Stimulated activated naive CD8-positive, alpha-beta T cell treated with anti-CD3 and anti-CD28 coated beads, Interleukin-15, amount 100 ng/mL, for 72 hours (primary cell): ENCODE results near the gene NPIPB13.
"Not testable (repeated sequence)": the region's sequence is repeated elsewhere in the genome, so short reads cannot be mapped to it uniquely, and the experiment has no call there.

Source experiments
- ATAC-seq: fragments of 150-1000 bp; cut with Tn5 transposase; 2 replicates; pipeline ENCODE4 v1.10.0; 2021; ENCODE audit warnings: mild to moderate bottlenecking, moderate library complexity
- DNase-seq, 2 donors: peaks; one replicate each; pipeline ENCODE4 v3.0.0; 2021 to 2022
- H3K27ac Mint-ChIP-seq, 2 donors: one replicate each; pipeline ENCODE4 v1.8.0; 2022; ENCODE audit warnings: mild to moderate bottlenecking in 2 of 2, mixed read lengths in 2 of 2, moderate library complexity in 2 of 2
- H3K27me3 Mint-ChIP-seq: one replicate; pipeline ENCODE4 v1.8.0; 2022; ENCODE audit warnings: mixed read lengths
- H3K4me1 Mint-ChIP-seq: one replicate; pipeline ENCODE4 v1.8.0; 2022; ENCODE audit warnings: mild to moderate bottlenecking, mixed read lengths
- H3K4me3 Mint-ChIP-seq, 2 donors: one replicate each; pipeline ENCODE4 v1.8.0; 2022; ENCODE audit warnings: mild to moderate bottlenecking in 2 of 2, mixed read lengths in 2 of 2, moderate library complexity in 1 of 2
- H3K9me3 Mint-ChIP-seq, 2 donors: one replicate each; pipeline ENCODE4 v1.8.0; 2022; ENCODE audit warnings: mixed read lengths in 2 of 2

The NPIPB13 gene

DNA sequence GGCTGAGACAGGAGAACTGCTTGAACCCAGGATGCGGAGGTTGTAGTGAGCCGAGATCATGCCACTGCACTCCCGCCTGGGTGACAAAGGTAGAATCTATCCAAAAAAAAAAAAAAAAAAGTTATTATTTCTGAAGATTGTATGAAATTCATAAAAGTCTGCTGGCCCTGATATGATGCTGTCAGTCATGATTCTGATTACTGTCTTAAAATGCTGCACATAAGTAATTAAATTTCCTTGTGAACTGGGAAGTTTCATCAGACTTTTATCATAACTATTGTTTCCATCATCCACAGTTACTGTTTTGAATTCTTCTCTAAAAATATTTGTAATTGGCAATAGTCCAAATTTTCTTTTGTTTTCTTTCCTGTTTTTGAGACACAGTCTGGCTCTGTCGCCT is at the start of gene NPIPB13:
NPIPB13 (minus strand) TSS at position 101 of the 400 bp plus-strand sequence. CDS start 2,906 bp downstream, outside the sequence.
- H3K4me1 Mint-ChIP-seq, H3K27me3 Mint-ChIP-seq, H3K4me3 Mint-ChIP-seq, H3K9me3 Mint-ChIP-seq, ATAC-seq, DNase-seq, H3K27ac Mint-ChIP-seq: not testable (repeated sequence)

DNA sequence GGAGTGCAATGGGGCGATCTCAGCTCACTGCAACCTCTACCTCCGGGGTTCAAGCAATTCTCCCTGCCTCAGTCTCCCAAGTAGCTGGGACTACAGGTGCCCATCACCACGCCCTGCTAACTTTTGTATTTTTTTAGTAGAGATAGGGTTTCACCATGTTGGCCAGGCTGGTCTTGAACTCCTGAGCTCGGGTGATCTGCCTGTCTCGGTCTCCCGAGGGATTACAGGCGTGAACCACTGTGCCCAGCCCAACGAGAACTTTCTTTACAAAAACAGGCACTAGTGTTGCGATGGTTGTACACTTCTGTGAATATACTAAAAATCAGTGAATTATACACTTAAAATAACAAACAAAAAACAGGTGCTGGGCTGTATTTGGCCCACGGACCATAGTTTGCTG is 34.1 kb upstream of the NPIPB13 start:
- not testable (repeated sequence) for H3K4me3 Mint-ChIP-seq, ATAC-seq

DNA sequence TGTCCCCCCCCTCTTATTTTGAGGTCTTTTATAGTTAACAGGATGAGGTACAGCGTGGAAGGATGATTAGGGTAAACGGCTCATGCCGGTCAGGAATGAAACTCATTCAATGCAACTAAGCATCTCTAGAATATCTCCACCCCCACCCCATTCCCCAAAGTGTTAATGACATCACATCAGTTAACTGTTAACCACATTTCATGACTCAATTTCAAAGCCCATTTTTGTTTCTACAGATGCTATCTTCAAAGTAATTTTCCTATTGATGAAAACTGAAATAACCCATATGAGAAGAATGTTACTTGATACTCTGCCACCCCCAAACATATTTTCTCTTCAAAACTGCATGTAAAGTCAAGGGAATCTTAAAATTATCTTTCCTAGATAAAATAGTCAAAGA is 30.2 kb upstream of the NPIPB13 start:
- DNase-seq, H3K4me1 Mint-ChIP-seq, ATAC-seq, H3K4me3 Mint-ChIP-seq, H3K9me3 Mint-ChIP-seq, H3K27ac Mint-ChIP-seq, H3K27me3 Mint-ChIP-seq: not testable (repeated sequence)

More for the DNA sequence above, 34.1 kb upstream of the NPIPB13 start:
- peak in 1 of 2 donors; percentile 6 for DNase-seq
- H3K27me3 Mint-ChIP-seq, H3K27ac Mint-ChIP-seq, H3K9me3 Mint-ChIP-seq, H3K4me1 Mint-ChIP-seq: not testable (repeated sequence)

DNA sequence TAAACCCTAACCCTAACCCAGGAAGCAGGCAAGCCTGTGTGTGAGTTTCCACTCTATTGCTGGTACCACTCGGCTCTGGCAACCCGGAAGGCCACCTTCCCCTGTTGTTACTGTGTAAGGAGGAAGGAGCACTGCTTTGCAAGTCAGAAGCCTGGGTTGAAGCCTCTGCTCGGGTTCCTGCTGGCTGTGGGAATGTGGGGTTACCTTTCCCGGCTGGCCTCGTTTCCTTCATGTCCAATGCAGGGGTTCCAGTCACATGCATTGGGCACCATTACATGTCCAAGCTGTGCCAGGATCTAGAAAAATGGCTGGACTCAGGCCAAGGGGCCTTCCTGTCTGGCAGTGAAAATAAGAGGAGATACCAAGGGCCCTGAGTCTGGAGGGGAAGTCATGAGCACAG is 31.2 kb downstream of the NPIPB13 start:
- peak in 1 of 2 donors; percentile 9 for DNase-seq
- ATAC-seq, H3K9me3 Mint-ChIP-seq, H3K4me3 Mint-ChIP-seq, H3K4me1 Mint-ChIP-seq, H3K27me3 Mint-ChIP-seq, H3K27ac Mint-ChIP-seq: not testable (repeated sequence)

DNA sequence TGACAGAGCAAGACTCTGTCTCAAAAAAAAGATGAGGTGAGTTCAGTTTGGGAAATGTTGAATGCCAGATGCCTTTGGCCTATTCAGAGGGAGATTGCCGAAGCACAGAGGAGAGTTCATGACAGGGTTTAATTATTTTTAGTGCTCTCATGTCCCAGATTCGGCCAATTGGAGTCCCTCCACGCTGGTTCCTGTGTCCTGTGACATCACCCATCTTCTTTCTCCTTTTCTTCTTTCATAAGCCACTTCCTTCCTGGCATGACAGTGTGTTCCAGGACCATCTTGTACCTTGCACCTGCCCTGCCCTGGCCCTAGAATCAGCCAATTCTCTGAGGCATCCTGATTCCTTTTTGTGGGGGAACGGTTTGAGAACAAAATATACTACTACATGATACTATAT is 36.9 kb downstream of the NPIPB13 start:
- not testable (repeated sequence) for H3K4me1 Mint-ChIP-seq, H3K27ac Mint-ChIP-seq, H3K4me3 Mint-ChIP-seq, DNase-seq, H3K9me3 Mint-ChIP-seq, H3K27me3 Mint-ChIP-seq
- peak; percentile 74 for ATAC-seq

DNA sequence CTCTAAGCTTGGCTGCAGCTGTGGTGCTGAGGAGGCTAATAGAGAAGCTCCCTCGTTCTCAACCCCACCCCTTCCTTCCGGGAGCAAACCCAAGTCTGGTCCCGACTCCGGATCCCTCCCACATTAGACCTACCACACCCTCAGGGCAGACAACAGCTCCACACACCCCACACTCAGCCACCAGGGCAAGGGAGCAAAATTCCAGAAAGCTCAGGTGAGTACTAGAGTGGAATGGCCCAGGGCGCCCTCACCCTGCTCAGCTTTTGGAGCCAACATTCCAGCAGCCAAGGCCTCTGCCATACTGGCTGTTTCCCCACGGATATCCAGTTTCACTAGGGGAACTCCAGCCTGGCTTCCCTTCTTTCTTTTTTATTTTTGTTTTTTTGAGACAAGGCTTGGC is 39.2 kb downstream of the NPIPB13 start:
- H3K9me3 Mint-ChIP-seq = not testable (repeated sequence)

DNA sequence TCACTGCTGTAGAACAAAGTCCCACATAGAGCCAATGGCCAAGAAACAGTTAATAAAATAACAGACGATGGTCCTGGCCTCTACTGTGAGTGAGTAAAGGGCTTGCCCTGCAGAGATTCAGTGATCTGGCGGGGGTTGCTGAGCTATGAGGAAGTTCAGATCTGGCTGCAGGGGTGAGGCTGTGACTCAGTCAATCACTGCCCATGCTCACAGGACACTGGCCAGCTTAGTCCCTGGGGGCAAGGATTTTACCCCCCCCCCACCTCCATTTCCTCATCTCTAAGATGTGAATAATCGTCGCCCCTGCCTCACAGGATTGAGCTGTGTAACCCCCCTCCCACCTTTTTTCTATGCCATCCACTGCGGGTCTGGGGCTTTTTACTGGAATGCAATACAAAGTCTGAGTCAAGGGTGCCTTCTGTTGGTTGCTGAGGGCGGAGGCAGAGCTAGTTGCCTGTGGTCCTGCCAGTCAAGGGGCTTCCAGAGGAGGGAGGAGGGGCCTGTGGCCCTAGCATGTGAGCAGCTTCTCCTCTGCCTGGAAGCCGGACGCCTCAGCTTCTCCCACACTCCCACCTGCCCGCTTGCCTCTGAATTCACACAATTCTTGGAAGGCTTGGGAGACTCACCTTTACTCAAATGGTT is 41.1 kb downstream of the NPIPB13 start:
- H3K4me3 Mint-ChIP-seq, DNase-seq, H3K9me3 Mint-ChIP-seq, H3K27me3 Mint-ChIP-seq, H3K4me1 Mint-ChIP-seq, H3K27ac Mint-ChIP-seq: not testable (repeated sequence)
- ATAC-seq = peak; percentile 40

More for the DNA sequence above, 39.2 kb downstream of the NPIPB13 start:
- DNase-seq = peak in 1 of 2 donors; percentile 5
- H3K27me3 Mint-ChIP-seq, H3K4me3 Mint-ChIP-seq, H3K4me1 Mint-ChIP-seq, ATAC-seq: not testable (repeated sequence)
- H3K27ac Mint-ChIP-seq = peak overlapping the region in 1 of 2 donors; percentile 27

DNA sequence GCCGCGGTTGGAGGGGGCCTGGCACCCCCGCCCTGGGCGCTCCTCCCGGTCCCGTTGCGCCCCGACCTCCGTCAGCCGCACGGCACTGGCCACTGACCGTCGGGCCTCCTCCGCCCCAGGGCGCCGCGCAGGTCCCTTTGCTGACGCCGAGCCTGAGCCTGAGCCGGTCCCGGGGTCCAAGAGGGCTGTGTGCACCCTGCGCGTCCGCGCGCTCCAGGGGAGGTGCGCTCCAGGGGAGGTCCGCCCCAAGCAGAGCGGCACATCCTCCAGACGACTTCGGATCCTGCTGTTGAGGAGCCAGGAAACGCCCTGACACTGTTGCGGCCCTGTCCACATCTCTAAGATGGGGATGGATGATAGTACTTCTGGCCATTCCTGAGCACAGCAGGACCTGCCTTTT is 42.0 kb downstream of the NPIPB13 start:
- not testable (repeated sequence) for H3K27me3 Mint-ChIP-seq, H3K27ac Mint-ChIP-seq, DNase-seq, H3K4me3 Mint-ChIP-seq, H3K4me1 Mint-ChIP-seq, H3K9me3 Mint-ChIP-seq
- peak; percentile 72 for ATAC-seq

DNA sequence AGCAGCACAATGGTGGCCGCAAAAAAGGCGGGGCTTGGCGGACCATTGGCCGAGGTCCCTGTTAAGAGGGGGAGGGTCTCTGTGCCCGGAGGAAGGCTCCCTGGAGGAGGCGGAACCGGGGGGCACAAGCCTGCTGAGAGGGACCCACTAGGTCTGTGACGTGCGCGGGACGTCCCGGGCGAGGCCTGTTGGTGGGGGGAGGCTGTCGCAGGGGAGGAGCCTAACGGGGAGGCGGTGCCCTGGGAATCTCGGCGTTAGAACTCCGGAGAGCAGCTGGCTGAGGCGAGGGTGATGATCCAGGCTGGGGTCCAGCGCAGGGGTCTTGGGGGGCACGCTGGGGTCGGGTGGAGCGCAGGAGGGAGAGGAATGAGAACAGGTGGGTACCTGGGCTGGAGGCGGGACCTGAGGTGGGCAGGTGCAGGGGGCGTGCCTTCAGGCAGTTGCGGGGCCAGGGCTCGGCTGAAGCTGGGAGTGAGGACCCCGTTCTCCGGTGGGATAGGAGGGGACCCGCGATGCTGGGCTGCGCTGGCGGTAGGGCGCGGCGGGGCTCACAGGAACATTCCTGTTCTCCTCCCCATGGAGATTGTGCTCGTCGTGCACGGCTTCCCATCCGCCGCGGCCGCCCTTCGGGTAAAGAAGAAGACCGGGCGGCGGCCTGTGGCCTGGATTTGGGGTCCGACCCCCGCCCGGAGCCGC is 42.6 kb downstream of the NPIPB13 start:
- not testable (repeated sequence) for H3K4me1 Mint-ChIP-seq, H3K9me3 Mint-ChIP-seq, H3K4me3 Mint-ChIP-seq, H3K27ac Mint-ChIP-seq, H3K27me3 Mint-ChIP-seq
- ATAC-seq (peak; percentile 62), DNase-seq (peak; percentile 4 to 17)

DNA sequence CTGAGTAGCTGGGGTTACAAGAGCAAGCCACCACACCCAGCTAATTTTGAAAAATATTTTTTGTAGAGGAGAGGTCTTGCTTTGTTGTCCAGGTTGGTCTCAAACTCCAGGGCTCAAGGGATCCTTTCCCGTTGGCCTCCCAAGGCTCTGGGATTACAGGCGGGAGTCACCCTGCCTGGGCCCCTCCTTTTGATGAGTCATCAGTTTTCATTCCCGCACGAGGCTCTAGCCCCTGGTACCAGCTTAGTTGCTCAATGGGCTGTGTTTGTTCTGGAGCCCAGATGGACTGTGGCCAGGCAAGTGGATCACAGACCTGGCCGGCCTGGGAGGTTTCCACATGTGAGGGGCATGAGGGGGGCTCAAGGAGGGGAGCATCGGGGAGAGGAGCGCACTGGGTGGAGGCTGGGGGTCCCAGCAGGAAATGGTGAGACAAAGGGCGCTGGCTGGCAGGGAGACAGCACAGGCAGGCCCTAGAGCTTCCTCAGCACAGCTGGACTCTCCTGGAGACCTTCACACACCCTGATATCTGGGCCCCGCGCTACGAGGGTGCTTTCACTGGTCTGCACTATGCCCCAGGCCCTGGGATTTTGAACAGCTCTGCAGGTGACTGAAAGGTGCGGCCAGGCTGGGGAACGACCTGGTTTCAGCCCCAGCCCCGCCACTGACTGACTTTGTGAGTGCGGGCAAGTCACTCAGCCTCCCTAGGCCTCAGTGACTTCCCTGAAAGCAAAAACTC is 48.5 kb downstream of the NPIPB13 start:
- not testable (repeated sequence) for H3K4me1 Mint-ChIP-seq, H3K27ac Mint-ChIP-seq, ATAC-seq, H3K9me3 Mint-ChIP-seq, DNase-seq, H3K4me3 Mint-ChIP-seq, H3K27me3 Mint-ChIP-seq

DNA sequence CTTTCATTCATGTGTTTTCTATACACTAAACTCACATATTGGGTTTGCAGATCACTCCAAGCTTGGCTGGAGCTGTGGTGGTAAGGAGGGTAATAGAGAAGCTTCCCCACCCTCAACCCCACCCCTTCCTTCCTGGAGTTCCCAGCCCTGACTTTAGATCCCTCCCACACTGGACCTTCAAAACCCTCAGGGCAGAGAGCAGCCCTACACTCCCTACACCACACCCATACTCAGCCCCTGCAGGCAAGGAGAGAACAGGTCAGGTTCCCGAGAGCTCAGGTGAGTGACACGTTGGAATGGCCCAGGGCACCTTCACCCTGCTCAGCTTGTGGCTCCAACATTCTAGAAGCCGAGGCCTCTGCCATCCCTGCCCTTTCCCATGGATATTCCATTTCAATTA is 49.2 kb downstream of the NPIPB13 start, which contains the start of gene SULT1A3:
SULT1A3 (plus strand) TSS at position 207 of the 400 bp plus-strand sequence. CDS start 1,474 bp downstream, outside the sequence.
- not testable (repeated sequence) for H3K27me3 Mint-ChIP-seq, H3K9me3 Mint-ChIP-seq, DNase-seq, H3K27ac Mint-ChIP-seq, ATAC-seq, H3K4me1 Mint-ChIP-seq, H3K4me3 Mint-ChIP-seq
